Frontal cortex (tissue), 4 donors: Measurements from ENCODE around the gene ABHD17A. TPM values are rescaled to one million over a fixed set of nuclear protein-coding genes. Genes with fewer than 3 reads are reported as not detected.
A peak's percentile ranks its signal among the peaks of the same experiment; 100 is the strongest.
"Not testable (repeated sequence)": the region's sequence is repeated elsewhere in the genome, so short reads cannot be mapped to it uniquely, and the experiment has no call there.

Source experiments
- DNase-seq, 2 donors: peaks; one replicate each; pipeline ENCODE4 v3.0.0; 2012; ENCODE audit warnings: low spot score in 2 of 2
- FAIRE-seq: peaks from 2 replicates; lab custom pipeline; 2012; peaks lifted over from hg19 to GRCh38; lab: Jason Lieb, UNC
- total RNA-seq: library from RNA; depleted of rRNA; stranded (reverse); fragments of >200 nt; gene quantifications from one replicate; pipeline ENCODE4 v1.2.3, GENCODE V29; 2014
- donor health status: control.
- donor health status: control.
- donor health status: control.

The ABHD17A gene
- total RNA-seq, 1 donor from 2014 or later = 42.0 TPM

- FAIRE-seq (no peak), DNase-seq (no peak)
These were observed 26.7 kb upstream of the ABHD17A start for GRCh38 chr19:1911995-1912394.

- no peak for DNase-seq
- FAIRE-seq = no peak
These were observed 25.8 kb upstream of the ABHD17A start for GRCh38 chr19:1911098-1911497.

- DNase-seq (no peak), FAIRE-seq (no peak)
These were observed 24.9 kb upstream of the ABHD17A start for GRCh38 chr19:1910177-1910576.

- DNase-seq (no peak), FAIRE-seq (no peak)
These were observed 24.4 kb upstream of the ABHD17A start for GRCh38 chr19:1909761-1910080.

GRCh38 chr19:1908364-1908678, 23.0 kb upstream of the ABHD17A start:
- DNase-seq (peak in 1 of 2 donors; percentile 50), FAIRE-seq (no peak)

- no peak for FAIRE-seq
These were observed 22.5 kb upstream of the ABHD17A start for GRCh38 chr19:1907563-1908363.

GRCh38 chr19:1906985-1907562, 21.8 kb upstream of the ABHD17A start:
- DNase-seq (no peak), FAIRE-seq (no peak)

More at GRCh38 chr19:1907563-1908363, 22.5 kb upstream of the ABHD17A start:
- peak in 1 of 2 donors; percentile 60 for DNase-seq

GRCh38 chr19:1905863-1906375, 20.6 kb upstream of the ABHD17A start:
- DNase-seq (no peak), FAIRE-seq (no peak)

- DNase-seq (peak; percentile 97 to 98), FAIRE-seq (no peak)
These were observed 20.0 kb upstream of the ABHD17A start, which contains the start of the genes ADAT3 and SCAMP4 for GRCh38 chr19:1905110-1905862. TSS of gene ADAT3 (plus strand) at chr19:1905399. CDS start at chr19:1912048, 6,649 bp downstream. TSS of gene SCAMP4 (plus strand) at chr19:1905399. CDS start at chr19:1915020, 9,621 bp downstream.

- no peak for DNase-seq
- no peak for FAIRE-seq
These were observed 19.5 kb upstream of the ABHD17A start for GRCh38 chr19:1904860-1905109.

- FAIRE-seq (no peak), DNase-seq (no peak)
These were observed 17.6 kb upstream of the ABHD17A start for GRCh38 chr19:1902923-1903322.

GRCh38 chr19:1901940-1902404, 16.7 kb upstream of the ABHD17A start:
- no peak for DNase-seq
- no peak for FAIRE-seq

GRCh38 chr19:1896508-1896907, 11.2 kb upstream of the ABHD17A start:
- FAIRE-seq (no peak), DNase-seq (no peak)

GRCh38 chr19:1893791-1894190, 8.5 kb upstream of the ABHD17A start:
- DNase-seq = no peak
- FAIRE-seq = no peak

GRCh38 chr19:1889907-1890306, 4.6 kb upstream of the ABHD17A start:
- no peak for DNase-seq
- FAIRE-seq = no peak

GRCh38 chr19:1888385-1888784, 3.1 kb upstream of the ABHD17A start:
- DNase-seq = no peak
- no peak for FAIRE-seq

- DNase-seq, FAIRE-seq: not testable (repeated sequence)
These were observed 1.1 kb upstream of the ABHD17A start for GRCh38 chr19:1886360-1886759.

GRCh38 chr19:1884719-1885334, 469 bp downstream of the ABHD17A start:
- DNase-seq (peak in 1 of 2 donors; percentile 51), FAIRE-seq (no peak)

GRCh38 chr19:1884291-1884718, 991 bp downstream of the ABHD17A start:
- DNase-seq (no peak), FAIRE-seq (no peak)

GRCh38 chr19:1883784-1884183, 1.5 kb downstream of the ABHD17A start:
- DNase-seq (no peak), FAIRE-seq (no peak)
